CD8-positive, alpha-beta memory T cell (primary cell): ENCODE results near the gene HNRNPM. TPM values are rescaled to one million over a fixed set of nuclear protein-coding genes. Genes with fewer than 3 reads are reported as not detected.

Experiments
- CTCF ChIA-PET: fragments of 350-600 bp; sonication (Branson Sonifier 250); formaldehyde crosslinking; loops from one replicate; lab custom pipeline; 2021; ENCODE audit warnings: antibody characterized with exemption; lab: Charles Lee
- POLR2A ChIA-PET: fragments of 350-600 bp; sonication (Branson Sonifier 250); formaldehyde crosslinking; loops from one replicate; lab custom pipeline; 2021; ENCODE audit warnings: antibody characterized with exemption; lab: Charles Lee
- DNase-seq, 5 donors: peaks; one replicate each; pipeline versions ENCODE4 v3.0.0 to v3.0.0-alpha.2; 2020 to 2022; ENCODE audit warnings: mixed read lengths in 1 of 5
- H3K27ac ChIP-seq: one replicate; pipeline ENCODE4 v1.7.0; 2013; ENCODE audit warnings: low read depth, mild to moderate bottlenecking, low read length, moderate library complexity
- H3K27me3 ChIP-seq: 2 replicates; pipeline ENCODE4 v1.7.0; 2013; ENCODE audit warnings: low read length, mild to moderate bottlenecking; ENCODE audit not compliant: insufficient read depth, poor library complexity, severe bottlenecking
- H3K36me3 ChIP-seq: 2 replicates; pipeline ENCODE4 v1.7.0; 2013; ENCODE audit warnings: mild to moderate bottlenecking, low read length, moderate library complexity; ENCODE audit not compliant: insufficient read depth
- H3K4me1 ChIP-seq: 2 replicates; pipeline ENCODE4 v1.7.0; 2013; ENCODE audit warnings: mild to moderate bottlenecking, low read length, moderate library complexity; ENCODE audit not compliant: insufficient read depth
- H3K4me3 ChIP-seq: 2 replicates; pipeline ENCODE4 v1.7.0; 2013; ENCODE audit warnings: mild to moderate bottlenecking, low read length
- H3K9me3 ChIP-seq: 2 replicates; pipeline ENCODE4 v1.7.0; 2013; ENCODE audit warnings: mild to moderate bottlenecking, low read length
- H3K27ac Mint-ChIP-seq, 8 donors: one replicate each; pipeline ENCODE4 v1.8.0; 2020 to 2021; ENCODE audit warnings: mixed read lengths in 8 of 8, mild to moderate bottlenecking in 6 of 8, inconsistent platforms in 3 of 8, moderate library complexity in 3 of 8
- H3K27me3 Mint-ChIP-seq, 2 donors: one replicate each; pipeline ENCODE4 v1.8.0; 2020 to 2021; ENCODE audit warnings: mixed read lengths in 2 of 2, mild to moderate bottlenecking in 1 of 2, moderate library complexity in 1 of 2
- H3K36me3 Mint-ChIP-seq, 3 donors: one replicate each; pipeline ENCODE4 v1.8.0; 2020 to 2021; ENCODE audit warnings: mixed read lengths in 3 of 3, inconsistent platforms in 1 of 3, mild to moderate bottlenecking in 1 of 3
- H3K4me1 Mint-ChIP-seq, 3 donors: one replicate each; pipeline ENCODE4 v1.8.0; 2020 to 2021; ENCODE audit warnings: mixed read lengths in 3 of 3, inconsistent platforms in 1 of 3, mild to moderate bottlenecking in 1 of 3
- H3K4me3 Mint-ChIP-seq, 7 donors: one replicate each; pipeline ENCODE4 v1.8.0; 2020 to 2021; ENCODE audit warnings: mixed read lengths in 7 of 7, mild to moderate bottlenecking in 6 of 7, moderate library complexity in 4 of 7, inconsistent platforms in 2 of 7
- H3K9me3 Mint-ChIP-seq, 5 donors: one replicate each; pipeline ENCODE4 v1.8.0; 2020 to 2022; ENCODE audit warnings: mixed read lengths in 5 of 5, mild to moderate bottlenecking in 3 of 5, moderate library complexity in 2 of 5, inconsistent platforms in 1 of 5
- polyA plus RNA-seq: library from polyadenylated mRNA; unstranded; fragments of 300-500 nt; fragmentation: Illumina TruSeq; gene quantifications from one replicate; pipeline ENCODE4 v1.2.3, GENCODE V29; 2021
- total RNA-seq, 2 experiments: library from RNA; stranded (reverse); gene quantifications; one replicate each; pipeline ENCODE4 v1.2.3, GENCODE V29; 2021

The HNRNPM gene
- total and polyA plus RNA-seq, 3 experiments from 2014 or later, result 311 to 338 (median 336) TPM

DNA sequence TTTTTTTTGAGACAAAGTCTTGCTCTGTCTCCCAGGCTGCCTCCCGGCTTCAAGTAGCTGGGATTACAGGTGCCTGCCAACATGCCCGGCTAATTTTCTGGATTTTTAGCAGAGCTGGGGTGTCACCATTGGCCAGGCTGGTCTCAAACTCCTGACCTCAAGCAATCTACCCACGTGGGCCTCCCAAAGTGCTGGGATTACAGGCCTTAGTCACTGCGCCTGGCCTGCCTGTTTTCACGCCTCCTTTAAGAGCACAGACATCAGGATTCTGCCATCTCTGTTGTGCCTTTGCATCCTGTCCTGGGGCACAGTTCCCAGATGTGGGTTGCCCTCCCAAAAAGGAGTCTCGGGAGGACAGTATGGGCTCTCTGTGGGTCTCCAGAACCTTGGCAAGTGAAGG is 60.1 kb downstream of the HNRNPM start:
- H3K4me3 Mint-ChIP-seq, result peak overlapping the region; percentile 41 to 86 (median 62)

DNA sequence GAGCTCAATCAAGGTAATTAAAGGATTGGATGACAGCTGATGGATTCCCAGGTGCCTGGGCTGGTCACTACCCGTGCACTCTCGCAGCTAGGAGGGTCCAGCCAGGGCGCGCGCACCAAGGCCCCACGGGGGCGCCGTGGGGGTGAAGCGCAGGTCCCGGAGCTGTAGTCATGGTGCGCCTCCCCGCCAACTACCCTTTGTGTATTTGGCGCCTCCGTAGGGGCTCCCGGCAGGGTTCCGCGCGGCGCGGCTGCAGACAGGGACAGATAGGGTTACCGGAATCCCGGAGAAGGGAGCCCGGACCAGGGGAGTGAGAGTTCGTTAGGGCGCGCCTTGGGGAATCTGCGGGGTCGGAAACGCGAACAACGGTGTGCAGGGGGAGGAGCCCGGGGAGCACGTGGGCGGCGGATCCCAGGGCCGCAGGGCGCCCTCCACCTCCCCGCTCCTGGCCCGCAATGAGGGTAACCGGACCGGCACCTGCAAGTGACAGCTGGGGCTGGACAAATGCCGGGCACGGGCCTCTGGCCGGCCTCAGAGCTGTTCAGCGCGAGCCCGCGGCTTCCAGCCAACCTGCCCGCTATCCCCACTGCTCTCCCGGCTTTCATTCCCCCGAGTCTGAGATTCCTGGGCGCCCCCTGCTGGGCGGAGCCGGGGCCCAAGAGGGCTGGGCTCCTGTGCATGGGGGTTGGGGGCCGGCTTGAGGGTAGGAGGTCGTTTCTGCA is 61.1 kb downstream of the HNRNPM start:
- POLR2A ChIA-PET, result interaction anchor here (0.6 to 2.1 kb wide), 10 partner anchors 8 to 165 kb away, joined by 3 to 10 read pairs (median 4); partner anchors contain the start of genes MYO1F and ZNF414
- peak overlapping the region; percentile 1 for H3K27ac ChIP-seq
- Mint-ChIP-seq H3K27me3 (no peaks in the 10 kb centered on the region), H3K27ac (peak overlapping the region; percentile 35 to 94 (median 75)), H3K4me1 (peaks cover 10 to 19% (median 14%) of the 10 kb centered on the region in 3 donors), H3K36me3 (peaks cover 0 to 10% (median 0%) of the 10 kb centered on the region in 3 donors), H3K4me3 (peak overlapping the region; percentile 61 to 96 (median 87)), H3K9me3 (no peaks in the 10 kb centered on the region)
- no peaks in the 10 kb centered on the region for H3K9me3 ChIP-seq
- no peaks in the 10 kb centered on the region for H3K36me3 ChIP-seq
- CTCF ChIA-PET, result interaction anchor here (0.9 to 4.4 kb wide), 20 partner anchors 8 to 152 kb away, joined by 3 to 40 read pairs (median 6); partner anchors contain the start of genes MARCHF2, MYO1F and ZNF414
- peak overlapping the region; percentile 66 for H3K4me3 ChIP-seq
- H3K4me1 ChIP-seq, result peaks cover 13% of the 10 kb centered on the region
- peak; percentile 47 to 73 (median 56) for DNase-seq
- no peaks in the 10 kb centered on the region for H3K27me3 ChIP-seq

More for the DNA sequence above, 60.1 kb downstream of the HNRNPM start:
- Mint-ChIP-seq H3K4me1 (peaks cover 13 to 25% (median 14%) of the 10 kb centered on the region in 3 donors), H3K27me3 (peaks cover 0 to 1% of the 10 kb centered on the region in 2 donors), H3K36me3 (peaks cover 0 to 9% (median 0%) of the 10 kb centered on the region in 3 donors), H3K27ac (peak overlapping the region in 2 of 8 donors; percentile 55 to 91), H3K9me3 (no peaks in the 10 kb centered on the region)
- H3K36me3 ChIP-seq, result no peaks in the 10 kb centered on the region
- no peaks in the 10 kb centered on the region for H3K9me3 ChIP-seq
- H3K27ac ChIP-seq, result no peak overlapping the region
- H3K4me1 ChIP-seq, result peaks cover 13% of the 10 kb centered on the region
- H3K27me3 ChIP-seq, result no peaks in the 10 kb centered on the region
- ChIA-PET POLR2A (interaction anchor here (0.7 to 2.1 kb wide), 5 partner anchors 9 to 91 kb away, joined by 3 to 10 read pairs (median 4); partner anchors contain the start of gene ZNF414), CTCF (interaction anchor here (0.9 to 4.4 kb wide), 15 partner anchors 9 to 149 kb away, joined by 3 to 40 read pairs (median 9); partner anchors contain the start of genes MARCHF2, MYO1F and ZNF414)
- no peak for DNase-seq
- no peak overlapping the region for H3K4me3 ChIP-seq

- Mint-ChIP-seq H3K9me3 (no peaks in the 10 kb centered on the region), H3K27me3 (no peaks in the 10 kb centered on the region), H3K27ac (peak overlapping the region; percentile 29 to 92 (median 74)), H3K4me3 (peak overlapping the region; percentile 61 to 96 (median 87)), H3K4me1 (peaks cover 10 to 19% (median 14%) of the 10 kb centered on the region in 3 donors), H3K36me3 (peaks cover 0 to 14% (median 0%) of the 10 kb centered on the region in 3 donors)
- Histone ChIP-seq H3K36me3 (no peaks in the 10 kb centered on the region), H3K4me3 (peak overlapping the region; percentile 66), H3K27me3 (no peaks in the 10 kb centered on the region), H3K27ac (peak overlapping the region; percentile 1), H3K4me1 (peaks cover 13% of the 10 kb centered on the region), H3K9me3 (no peaks in the 10 kb centered on the region)
- CTCF ChIA-PET, result interaction anchor here (1.1 to 4.4 kb wide), 13 partner anchors 11 to 153 kb away, joined by 3 to 40 read pairs (median 9); partner anchors contain the start of genes MARCHF2 and MYO1F
- POLR2A ChIA-PET, result interaction anchor here (1.0 to 2.1 kb wide), 7 partner anchors 7 to 71 kb away, joined by 3 to 10 read pairs (median 3); partner anchors contain the start of genes MYO1F and ZNF414
- DNase-seq, result no peak
Observed at GRCh38 chr19:8506402-8506957, 61.7 kb downstream of the HNRNPM start.

- no peaks in the 10 kb centered on the region for H3K9me3 ChIP-seq
- no peak overlapping the region for H3K27ac ChIP-seq
- ChIA-PET POLR2A (no interaction called here), CTCF (interaction anchor here (1.5 kb wide), 1 partner anchor 68 kb away, joined by 3 read pairs; no protein-coding TSS in a partner anchor)
- no peak overlapping the region for H3K4me3 ChIP-seq
- Mint-ChIP-seq H3K9me3 (no peaks in the 10 kb centered on the region), H3K27ac (peak overlapping the region in 1 of 8 donors; percentile 30), H3K27me3 (peaks cover 0 to 4% of the 10 kb centered on the region in 2 donors), H3K4me1 (peaks cover 27 to 44% (median 31%) of the 10 kb centered on the region in 3 donors), H3K4me3 (no peak overlapping the region), H3K36me3 (peaks cover 0 to 32% (median 2%) of the 10 kb centered on the region in 3 donors)
- peaks cover 41% of the 10 kb centered on the region for H3K4me1 ChIP-seq
- no peak for DNase-seq
- H3K27me3 ChIP-seq, result no peaks in the 10 kb centered on the region
- no peaks in the 10 kb centered on the region for H3K36me3 ChIP-seq
Observed at GRCh38 chr19:8510589-8511115, 65.9 kb downstream of the HNRNPM start.

GRCh38 chr19:8511573-8512101 is 66.9 kb downstream of the HNRNPM start:
- H3K27me3 ChIP-seq, result no peaks in the 10 kb centered on the region
- Mint-ChIP-seq H3K9me3 (no peaks in the 10 kb centered on the region), H3K27me3 (peaks cover 0 to 4% of the 10 kb centered on the region in 2 donors), H3K4me1 (peaks cover 28 to 44% (median 33%) of the 10 kb centered on the region in 3 donors), H3K27ac (no peak overlapping the region), H3K36me3 (peaks cover 0 to 30% (median 2%) of the 10 kb centered on the region in 3 donors), H3K4me3 (no peak overlapping the region)
- H3K9me3 ChIP-seq, result no peaks in the 10 kb centered on the region
- ChIA-PET CTCF (interaction anchor here (11.0 kb wide), 1 partner anchor 67 kb away, joined by 120 read pairs; the partner anchor contains the start of gene MYO1F), POLR2A (no interaction called here)
- no peak for DNase-seq
- no peak overlapping the region for H3K27ac ChIP-seq
- peaks cover 44% of the 10 kb centered on the region for H3K4me1 ChIP-seq
- H3K36me3 ChIP-seq, result no peaks in the 10 kb centered on the region
- no peak overlapping the region for H3K4me3 ChIP-seq

- H3K4me1 ChIP-seq, result peaks cover 49% of the 10 kb centered on the region
- no peak for DNase-seq
- peaks cover 0 to 4% of the 10 kb centered on the region in 2 donors for H3K27me3 Mint-ChIP-seq
- peak overlapping the region in 3 of 8 donors; percentile 53 to 80 (median 57) for H3K27ac Mint-ChIP-seq
- H3K27ac ChIP-seq, result peak overlapping the region; percentile 33
- H3K36me3 ChIP-seq, result no peaks in the 10 kb centered on the region
- no peak overlapping the region for H3K4me3 ChIP-seq
- no peaks in the 10 kb centered on the region for H3K9me3 Mint-ChIP-seq
- H3K36me3 Mint-ChIP-seq, result peaks cover 0 to 30% (median 2%) of the 10 kb centered on the region in 3 donors
- peaks cover 31 to 47% (median 37%) of the 10 kb centered on the region in 3 donors for H3K4me1 Mint-ChIP-seq
- ChIA-PET CTCF (interaction anchor here (1.7 to 11.0 kb wide), 4 partner anchors 8 to 66 kb away, joined by 6 to 120 read pairs (median 13); partner anchors contain the start of gene MYO1F), POLR2A (interaction anchor here (0.9 to 3.0 kb wide), 4 partner anchors 25 to 68 kb away, joined by 3 to 14 read pairs (median 8); partner anchors contain the start of gene HNRNPM)
- no peaks in the 10 kb centered on the region for H3K9me3 ChIP-seq
- peak overlapping the region in 4 of 7 donors; percentile 37 to 78 (median 60) for H3K4me3 Mint-ChIP-seq
- H3K27me3 ChIP-seq, result no peaks in the 10 kb centered on the region
Observed at GRCh38 chr19:8512115-8512967, 67.6 kb downstream of the HNRNPM start.
